Epidermal melanocyte (primary cell): ENCODE data around the gene LHX1.
A peak's percentile ranks its signal among the peaks of the same experiment; 100 is the strongest.

Experiments
- DNase-seq: peaks from one replicate; pipeline ENCODE4 v3.0.0; 2011; ENCODE audit warnings: low spot score; ENCODE audit not compliant: insufficient read length

The LHX1 gene

GRCh38 chr17:36951084-36951789 is 14.0 kb downstream of the LHX1 start:
- DNase-seq, result no peak

GRCh38 chr17:36971508-36971907 is 34.2 kb downstream of the LHX1 start:
- DNase-seq, result no peak

GRCh38 chr17:36972186-36972700 is 35.0 kb downstream of the LHX1 start:
- no peak for DNase-seq

GRCh38 chr17:36972905-36973304 is 35.6 kb downstream of the LHX1 start:
- no peak for DNase-seq

- no peak for DNase-seq
These were observed 38.7 kb downstream of the LHX1 start for GRCh38 chr17:36975922-36976515.

- DNase-seq, result no peak
These were observed 39.8 kb downstream of the LHX1 start for GRCh38 chr17:36977066-36977465.

- DNase-seq, result no peak
These were observed 40.3 kb downstream of the LHX1 start for GRCh38 chr17:36977568-36977967.

GRCh38 chr17:36978810-36979564 is 41.7 kb downstream of the LHX1 start:
- DNase-seq, result peak; percentile 26

GRCh38 chr17:36979565-36979941 is 42.3 kb downstream of the LHX1 start:
- no peak for DNase-seq

GRCh38 chr17:36980280-36980761 is 43.0 kb downstream of the LHX1 start:
- DNase-seq, result no peak

- no peak for DNase-seq
These were observed 46.3 kb downstream of the LHX1 start for GRCh38 chr17:36983618-36984017.

- DNase-seq, result no peak
These were observed 51.9 kb downstream of the LHX1 start for GRCh38 chr17:36989173-36989572.

- no peak for DNase-seq
These were observed 55.4 kb downstream of the LHX1 start for GRCh38 chr17:36992701-36993100.

GRCh38 chr17:36993227-36993626 is 56.0 kb downstream of the LHX1 start:
- DNase-seq, result no peak
